ENCODE results near the gene EFNA1.
"Not testable (repeated sequence)": the region's sequence is repeated elsewhere in the genome, so short reads cannot be mapped to it uniquely, and the experiment has no call there.

EFNA1 gene

DNA sequence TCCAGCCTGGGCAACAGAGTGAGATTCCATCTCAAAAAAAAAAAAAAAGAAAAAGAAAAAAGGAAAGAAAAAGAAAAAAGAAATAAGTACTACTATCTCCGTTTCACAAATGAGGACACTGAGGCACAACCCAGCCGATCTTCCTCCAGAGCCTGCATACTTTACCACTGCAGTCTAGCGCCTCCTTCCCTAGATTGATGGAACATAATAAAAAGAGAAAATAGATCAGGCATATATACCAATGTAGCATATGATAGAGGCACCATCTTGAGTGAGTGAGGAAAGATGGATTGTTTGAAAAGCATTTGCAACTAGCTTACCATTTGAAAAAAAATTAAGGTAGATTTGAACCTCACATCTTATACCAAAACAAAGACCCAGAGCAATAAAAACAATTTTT lies 17.8 kb downstream of the EFNA1 start:
- no peak overlapping the region for H3K4me3 ChIP-seq (ENCODE audit: low read depth, low read length)
- DNase-seq (ENCODE audit: low read depth), result no peak
- TF ChIP-seq, protein P1, sequence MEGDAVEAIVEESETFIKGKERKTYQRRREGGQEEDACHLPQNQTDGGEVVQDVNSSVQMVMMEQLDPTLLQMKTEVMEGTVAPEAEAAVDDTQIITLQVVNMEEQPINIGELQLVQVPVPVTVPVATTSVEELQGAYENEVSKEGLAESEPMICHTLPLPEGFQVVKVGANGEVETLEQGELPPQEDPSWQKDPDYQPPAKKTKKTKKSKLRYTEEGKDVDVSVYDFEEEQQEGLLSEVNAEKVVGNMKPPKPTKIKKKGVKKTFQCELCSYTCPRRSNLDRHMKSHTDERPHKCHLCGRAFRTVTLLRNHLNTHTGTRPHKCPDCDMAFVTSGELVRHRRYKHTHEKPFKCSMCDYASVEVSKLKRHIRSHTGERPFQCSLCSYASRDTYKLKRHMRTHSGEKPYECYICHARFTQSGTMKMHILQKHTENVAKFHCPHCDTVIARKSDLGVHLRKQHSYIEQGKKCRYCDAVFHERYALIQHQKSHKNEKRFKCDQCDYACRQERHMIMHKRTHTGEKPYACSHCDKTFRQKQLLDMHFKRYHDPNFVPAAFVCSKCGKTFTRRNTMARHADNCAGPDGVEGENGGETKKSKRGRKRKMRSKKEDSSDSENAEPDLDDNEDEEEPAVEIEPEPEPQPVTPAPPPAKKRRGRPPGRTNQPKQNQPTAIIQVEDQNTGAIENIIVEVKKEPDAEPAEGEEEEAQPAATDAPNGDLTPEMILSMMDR (IDR thresholded peaks at IDR 0.05; ENCODE audit: control insufficient read depth, extremely low read depth, insufficient read depth), result no peak

DNA sequence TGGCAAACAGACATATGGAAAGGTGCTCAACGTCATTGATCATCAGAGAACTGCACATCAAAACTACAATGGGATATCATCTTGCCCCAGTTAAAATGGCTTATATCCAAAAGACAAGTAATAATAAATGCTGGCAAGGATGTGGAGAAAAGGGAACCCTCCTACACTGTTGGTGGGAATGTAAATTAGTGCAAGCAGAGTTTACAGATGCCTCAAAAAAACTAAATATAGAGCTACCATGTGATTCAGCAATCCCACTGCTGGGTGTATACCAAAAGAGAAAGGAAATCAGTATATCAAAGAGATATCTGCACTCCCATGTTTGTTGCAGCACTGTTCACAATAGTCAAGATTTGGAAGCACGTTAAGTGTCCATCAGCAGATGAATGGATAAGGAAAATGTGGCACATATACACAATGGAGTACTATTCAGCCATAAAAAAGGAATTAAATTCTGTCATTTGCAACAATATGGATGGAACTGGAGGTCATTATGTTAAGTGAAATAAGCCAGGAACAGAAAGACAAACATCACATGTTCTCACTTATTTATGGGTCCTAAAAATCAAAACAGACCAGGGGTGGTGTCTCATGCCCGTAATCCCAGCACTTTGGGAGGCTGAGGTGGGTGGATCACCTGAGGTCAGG lies 28.4 kb downstream of the EFNA1 start:
- not testable (repeated sequence) for H3K4me3 ChIP-seq (ENCODE audit: low read depth, low read length); DNase-seq (ENCODE audit: low read depth)

DNA sequence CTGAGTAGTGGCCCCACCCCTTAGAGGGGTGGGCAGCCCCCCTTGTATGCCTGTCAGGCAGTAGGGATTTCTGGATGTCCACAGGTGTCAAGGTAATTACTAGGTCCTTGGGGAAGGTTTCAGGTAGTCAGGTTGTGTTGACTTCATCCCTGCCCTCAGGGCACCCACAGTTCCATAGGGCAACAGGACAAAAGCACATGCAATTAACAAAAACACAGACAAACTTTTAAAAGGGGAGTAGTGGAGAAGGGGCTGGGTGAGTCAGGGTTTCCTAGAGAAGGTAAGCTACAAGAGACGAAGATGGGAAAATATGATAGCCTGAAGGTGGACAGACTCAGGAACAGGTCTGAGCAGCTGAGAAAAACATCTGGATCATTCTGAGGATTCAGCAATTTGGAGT lies 31.3 kb downstream of the EFNA1 start:
- no peak overlapping the region for H3K4me3 ChIP-seq (ENCODE audit: low read depth, low read length)
- DNase-seq (ENCODE audit: low read depth), result no peak
- TF ChIP-seq, protein P1 (IDR thresholded peaks at IDR 0.05; ENCODE audit: control insufficient read depth, extremely low read depth, insufficient read depth), result no peak

DNA sequence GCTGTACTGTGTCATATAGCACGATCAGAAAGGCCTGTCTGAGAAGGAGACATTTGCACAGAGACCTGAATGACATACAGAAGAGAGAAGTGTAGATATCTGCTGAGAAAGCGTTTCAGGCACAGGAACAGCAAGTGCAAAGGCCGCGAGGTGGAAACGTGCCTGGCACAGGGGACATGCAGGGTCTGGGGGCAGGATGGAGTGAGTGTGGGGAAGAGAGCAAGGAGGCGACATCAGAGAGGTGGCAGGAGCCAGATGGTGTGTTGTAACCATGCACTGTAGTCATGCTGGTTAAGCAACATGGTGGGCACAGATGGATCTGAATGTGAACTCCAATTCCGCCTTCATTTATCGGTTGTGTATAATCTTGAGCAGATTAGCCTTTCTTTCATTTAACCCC lies 32.5 kb downstream of the EFNA1 start:
- no peak for DNase-seq (ENCODE audit: low read depth)
- H3K4me3 ChIP-seq (ENCODE audit: low read depth, low read length), result no peak overlapping the region
- TF ChIP-seq, protein P1 (IDR thresholded peaks at IDR 0.05; ENCODE audit: control insufficient read depth, extremely low read depth, insufficient read depth), result no peak

DNA sequence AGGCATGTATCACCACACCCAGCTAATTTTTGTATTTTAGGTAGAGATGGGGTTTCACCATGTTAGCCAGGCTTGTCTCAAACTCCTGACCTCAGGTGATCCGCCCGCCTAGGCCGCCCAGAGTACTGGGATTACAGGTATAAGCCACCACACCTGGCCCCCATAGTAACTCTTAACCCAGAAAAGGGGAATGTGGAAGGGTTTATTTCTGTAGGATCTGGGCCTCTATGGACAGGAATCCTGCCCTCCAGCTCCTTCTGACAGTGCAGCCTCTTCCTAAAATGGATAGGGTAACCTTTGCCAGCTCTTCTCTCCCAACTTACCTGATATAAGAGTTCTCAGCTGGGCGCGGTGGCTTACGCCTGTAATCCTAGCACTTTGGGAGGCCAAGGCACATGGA lies 35.0 kb downstream of the EFNA1 start:
- not testable (repeated sequence) for H3K4me3 ChIP-seq (ENCODE audit: low read depth, low read length); DNase-seq (ENCODE audit: low read depth)

DNA sequence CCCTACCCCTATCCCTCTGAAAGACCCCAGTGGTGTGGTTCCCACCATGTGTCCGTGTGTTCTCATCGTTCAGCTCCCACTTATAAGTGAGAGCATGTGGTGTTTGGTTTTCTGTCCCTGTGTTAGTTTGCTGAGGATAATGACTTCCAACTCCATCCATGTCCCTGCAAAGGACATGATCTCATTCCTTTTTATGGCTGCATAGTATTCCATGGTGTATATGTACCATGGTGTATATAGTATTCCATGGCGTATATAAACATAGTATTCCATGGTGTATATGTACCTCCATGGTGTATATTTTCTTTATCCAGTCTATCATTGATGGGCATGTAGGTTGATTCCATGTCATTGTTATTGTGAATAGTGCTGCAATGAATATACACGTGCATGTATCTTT lies 36.1 kb downstream of the EFNA1 start:
- DNase-seq (ENCODE audit: low read depth); H3K4me3 ChIP-seq (ENCODE audit: low read depth, low read length): not testable (repeated sequence)

DNA sequence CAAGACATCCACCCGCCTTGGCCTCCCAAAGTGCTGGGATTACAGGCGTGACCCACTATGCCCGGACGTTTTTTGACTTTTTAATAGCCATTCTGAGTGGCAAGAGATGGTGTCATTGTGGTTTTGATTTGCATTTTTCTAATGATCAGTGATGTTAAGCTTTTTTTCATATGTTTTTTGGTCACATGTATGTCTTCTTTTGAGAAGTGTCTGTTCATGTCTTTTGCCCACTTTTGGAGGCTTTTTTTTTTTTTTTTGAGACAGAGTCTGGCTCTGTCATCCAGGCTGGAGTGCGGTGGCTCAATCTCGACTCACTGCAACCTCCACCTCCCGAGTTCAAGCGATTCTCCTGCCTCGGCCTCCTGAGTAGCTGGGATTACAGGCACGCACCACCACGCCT lies 36.9 kb downstream of the EFNA1 start:
- not testable (repeated sequence) for DNase-seq (ENCODE audit: low read depth); H3K4me3 ChIP-seq (ENCODE audit: low read depth, low read length)

DNA sequence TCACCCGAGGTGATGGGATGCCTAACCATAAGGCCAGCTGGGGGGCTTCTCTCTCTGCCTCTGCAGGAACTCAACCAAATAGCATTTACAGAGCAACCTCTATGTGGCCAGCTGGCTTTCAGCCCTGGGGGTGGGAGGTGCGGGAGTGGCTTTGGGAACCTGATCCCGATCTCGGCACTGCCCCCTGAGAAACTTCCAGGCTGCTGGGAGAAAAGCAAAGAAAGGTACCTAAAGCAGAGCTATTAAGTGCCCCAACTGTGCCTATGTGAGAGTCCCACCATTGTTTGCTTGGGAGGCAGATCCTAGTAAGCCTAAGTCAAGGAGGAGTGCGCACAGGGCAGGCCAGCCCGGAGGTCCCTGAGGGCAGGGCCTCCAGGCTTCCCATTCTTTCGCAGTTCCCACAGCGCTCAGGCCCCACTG lies 38.4 kb downstream of the EFNA1 start:
- DNase-seq (ENCODE audit: low read depth), result no peak
- no peak overlapping the region for H3K4me3 ChIP-seq (ENCODE audit: low read depth, low read length)
- TF ChIP-seq, protein P1 (IDR thresholded peaks at IDR 0.05; ENCODE audit: control insufficient read depth, extremely low read depth, insufficient read depth), result no peak

DNA sequence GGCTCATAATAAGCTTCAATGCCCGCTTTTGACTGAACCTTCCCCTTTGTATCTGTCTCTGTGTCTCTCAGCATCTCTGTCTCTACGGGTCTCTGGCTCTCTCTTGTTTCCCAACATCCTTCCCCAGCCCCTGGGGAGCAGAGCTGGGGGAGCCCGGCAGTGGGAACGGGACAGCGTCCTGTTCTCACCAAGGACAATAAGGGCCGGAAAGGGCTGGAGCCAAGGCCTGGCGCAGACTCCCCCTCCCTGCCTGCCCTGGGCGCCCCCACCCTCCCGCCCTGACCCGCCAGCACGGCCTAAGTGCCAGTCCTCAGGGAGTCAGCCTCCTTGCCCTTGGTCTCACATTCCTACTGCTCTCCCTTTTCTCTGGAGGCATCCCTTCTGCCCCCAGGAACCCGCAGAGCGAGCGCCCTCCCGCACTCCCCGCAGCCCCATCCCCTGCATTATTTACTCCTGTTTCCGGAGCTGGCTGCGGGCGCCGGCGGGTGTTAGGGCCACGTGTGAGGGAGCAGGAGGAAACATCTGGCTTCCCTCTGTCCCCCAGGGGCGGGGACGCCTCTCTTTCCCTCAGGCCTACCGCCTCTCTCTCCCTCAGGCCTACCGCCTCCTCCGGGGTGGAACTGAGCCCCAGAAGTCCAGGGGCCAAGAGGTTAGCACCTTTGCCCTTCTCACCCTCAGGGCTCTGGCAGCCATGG lies 38.9 kb downstream of the EFNA1 start:
- DNase-seq (ENCODE audit: low read depth), result no peak
- H3K4me3 ChIP-seq (ENCODE audit: low read depth, low read length), result no peak overlapping the region
- TF ChIP-seq, protein P1 (IDR thresholded peaks at IDR 0.05; ENCODE audit: control insufficient read depth, extremely low read depth, insufficient read depth), result no peak
